GM18520 (cell line): ENCODE data around the gene MYO3B.
"Not testable (repeated sequence)": the region's sequence is repeated elsewhere in the genome, so short reads cannot be mapped to it uniquely, and the experiment has no call there.

Experiments
- ATAC-seq: cut with Tn5 transposase; IDR thresholded peaks from one replicate; pipeline ENCODE4 v1.9.1; 2021; ENCODE audit not compliant: unreplicated experiment

Gene MYO3B

GRCh38 chr2:170456914-170457313 is 279.0 kb downstream of the MYO3B start:
- no peak for ATAC-seq

GRCh38 chr2:170457742-170458141 is 279.8 kb downstream of the MYO3B start:
- no peak for ATAC-seq

GRCh38 chr2:170461889-170462288 is 283.9 kb downstream of the MYO3B start:
- no peak for ATAC-seq

GRCh38 chr2:170462433-170463205 is 284.7 kb downstream of the MYO3B start:
- ATAC-seq: no peak

GRCh38 chr2:170463206-170463537 is 285.2 kb downstream of the MYO3B start:
- no peak for ATAC-seq

GRCh38 chr2:170464268-170464667 is 286.3 kb downstream of the MYO3B start:
- ATAC-seq: no peak

GRCh38 chr2:170465241-170465640 is 287.3 kb downstream of the MYO3B start:
- no peak for ATAC-seq

GRCh38 chr2:170466632-170467031 is 288.7 kb downstream of the MYO3B start:
- ATAC-seq: no peak

- ATAC-seq: no peak
These were observed 289.8 kb downstream of the MYO3B start for GRCh38 chr2:170467568-170468422.

- ATAC-seq: no peak
These were observed 290.6 kb downstream of the MYO3B start for GRCh38 chr2:170468557-170468956.

- not testable (repeated sequence) for ATAC-seq
These were observed 294.6 kb downstream of the MYO3B start for GRCh38 chr2:170472498-170472897.

- ATAC-seq: no peak
These were observed 297.9 kb downstream of the MYO3B start for GRCh38 chr2:170475878-170476277.

- no peak for ATAC-seq
These were observed 299.7 kb downstream of the MYO3B start for GRCh38 chr2:170477630-170478029.

GRCh38 chr2:170481201-170481600 is 303.3 kb downstream of the MYO3B start:
- peak; percentile 70 for ATAC-seq

GRCh38 chr2:170484552-170484951 is 306.6 kb downstream of the MYO3B start:
- no peak for ATAC-seq

- no peak for ATAC-seq
These were observed 307.5 kb downstream of the MYO3B start for GRCh38 chr2:170485254-170486026.

- no peak for ATAC-seq
These were observed 308.8 kb downstream of the MYO3B start for GRCh38 chr2:170486730-170487129.

- no peak for ATAC-seq
These were observed 310.9 kb downstream of the MYO3B start for GRCh38 chr2:170488807-170489206.

GRCh38 chr2:170492010-170492409 is 314.1 kb downstream of the MYO3B start:
- no peak for ATAC-seq

GRCh38 chr2:170493426-170494097 is 315.6 kb downstream of the MYO3B start:
- no peak for ATAC-seq

- no peak for ATAC-seq
These were observed 317.9 kb downstream of the MYO3B start for GRCh38 chr2:170495896-170496295.
